SKM-1 treated with dmso at 0.1 percent for 144 hours (cell line): ENCODE measurements around the gene ABHD6.
A peak's percentile ranks its signal among the peaks of the same experiment; 100 is the strongest.
"Not testable (repeated sequence)": the region's sequence is repeated elsewhere in the genome, so short reads cannot be mapped to it uniquely, and the experiment has no call there.

Experiments
- DNase-seq: peaks from one replicate; lab custom pipeline; 2025; ENCODE audit not compliant: unreplicated experiment; lab: John Stamatoyannopoulos, UW

Gene ABHD6

GRCh38 chr3:58321791-58322190 lies 84.2 kb downstream of the ABHD6 start:
- no peak for DNase-seq

- DNase-seq: no peak
These were observed 85.2 kb downstream of the ABHD6 start for GRCh38 chr3:58322793-58323192.

GRCh38 chr3:58323529-58324390 lies 86.2 kb downstream of the ABHD6 start:
- no peak for DNase-seq

GRCh38 chr3:58324391-58325390 lies 87.1 kb downstream of the ABHD6 start:
- no peak for DNase-seq

GRCh38 chr3:58325525-58325992 lies 88.0 kb downstream of the ABHD6 start:
- DNase-seq: no peak

GRCh38 chr3:58326267-58326900 lies 88.8 kb downstream of the ABHD6 start:
- DNase-seq: no peak

- no peak for DNase-seq
These were observed 91.7 kb downstream of the ABHD6 start for GRCh38 chr3:58329150-58329921.

- DNase-seq: no peak
These were observed 92.4 kb downstream of the ABHD6 start for GRCh38 chr3:58329922-58330413.

- no peak for DNase-seq
These were observed 94.1 kb downstream of the ABHD6 start for GRCh38 chr3:58331593-58332152.

GRCh38 chr3:58332575-58333188 lies 95.1 kb downstream of the ABHD6 start, which contains the start of gene PXK:
PXK (plus strand) TSS chr3:58332892; CDS start chr3:58332989, 97 bp downstream.
- peak; percentile 59 for DNase-seq

GRCh38 chr3:58333206-58334012 lies 95.8 kb downstream of the ABHD6 start:
- DNase-seq: no peak

GRCh38 chr3:58334013-58334321 lies 96.4 kb downstream of the ABHD6 start:
- no peak for DNase-seq

GRCh38 chr3:58334506-58334884 lies 96.9 kb downstream of the ABHD6 start:
- DNase-seq: no peak

- no peak for DNase-seq
These were observed 98.0 kb downstream of the ABHD6 start for GRCh38 chr3:58335652-58335947.

GRCh38 chr3:58336135-58336882 lies 98.7 kb downstream of the ABHD6 start:
- DNase-seq: no peak

GRCh38 chr3:58337190-58337589 lies 99.6 kb downstream of the ABHD6 start:
- DNase-seq: no peak

GRCh38 chr3:58339146-58339545 lies 101.6 kb downstream of the ABHD6 start:
- DNase-seq: not testable (repeated sequence)

- no peak for DNase-seq
These were observed 103.1 kb downstream of the ABHD6 start for GRCh38 chr3:58340594-58341244.
